CD4-positive, alpha-beta T cell treated with Interferon gamma for 1 hour (primary cell): Measurements from ENCODE around the gene FAXDC2.

Experiments used
- DNase-seq: peaks from one replicate; pipeline ENCODE4 v3.0.0-alpha.2; 2020

FAXDC2 gene, protein sequence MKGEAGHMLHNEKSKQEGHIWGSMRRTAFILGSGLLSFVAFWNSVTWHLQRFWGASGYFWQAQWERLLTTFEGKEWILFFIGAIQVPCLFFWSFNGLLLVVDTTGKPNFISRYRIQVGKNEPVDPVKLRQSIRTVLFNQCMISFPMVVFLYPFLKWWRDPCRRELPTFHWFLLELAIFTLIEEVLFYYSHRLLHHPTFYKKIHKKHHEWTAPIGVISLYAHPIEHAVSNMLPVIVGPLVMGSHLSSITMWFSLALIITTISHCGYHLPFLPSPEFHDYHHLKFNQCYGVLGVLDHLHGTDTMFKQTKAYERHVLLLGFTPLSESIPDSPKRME

GRCh38 chr5:154850255-154851062, at the start of gene FAXDC2:
Gene FAXDC2, minus strand, starts transcription at chr5:154850603. Its CDS starts 12,425 bp downstream, at chr5:154838178.
- no peak for DNase-seq

- DNase-seq, result no peak
These were observed 49.7 kb upstream of the FAXDC2 start for GRCh38 chr5:154900066-154900465.

DNA sequence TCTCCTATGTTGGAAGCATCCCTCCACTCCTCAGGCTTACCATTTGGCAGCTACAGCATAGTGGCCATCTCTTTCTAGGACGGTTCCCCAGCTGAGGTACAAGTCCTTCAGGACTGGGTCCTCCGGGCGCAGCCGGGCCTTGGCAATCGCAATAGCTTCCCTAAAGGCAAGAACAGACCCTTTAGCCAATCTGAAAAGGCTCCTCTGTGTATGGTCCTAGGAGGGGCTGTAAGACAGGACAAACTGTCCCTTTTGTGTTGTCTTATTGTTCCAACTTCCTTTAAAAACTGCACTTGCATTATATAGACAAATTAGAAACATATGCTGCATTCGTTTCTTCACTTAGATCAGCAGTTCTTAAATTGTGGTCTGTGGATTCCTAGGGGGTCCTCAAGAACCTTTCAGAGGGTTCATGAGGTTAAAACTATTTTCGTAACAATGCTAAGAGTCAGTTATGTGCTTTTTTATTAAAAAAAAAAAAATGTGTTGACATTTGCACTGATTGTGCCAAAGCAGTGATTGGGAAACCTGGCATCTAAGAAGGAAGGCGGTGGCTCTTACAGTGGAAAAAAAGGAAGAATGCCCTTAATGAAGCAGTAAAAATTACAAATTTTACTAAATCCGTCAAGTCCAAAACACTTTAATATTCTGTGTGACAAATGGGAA, 48.9 kb upstream of the FAXDC2 start:
- no peak for DNase-seq

DNA sequence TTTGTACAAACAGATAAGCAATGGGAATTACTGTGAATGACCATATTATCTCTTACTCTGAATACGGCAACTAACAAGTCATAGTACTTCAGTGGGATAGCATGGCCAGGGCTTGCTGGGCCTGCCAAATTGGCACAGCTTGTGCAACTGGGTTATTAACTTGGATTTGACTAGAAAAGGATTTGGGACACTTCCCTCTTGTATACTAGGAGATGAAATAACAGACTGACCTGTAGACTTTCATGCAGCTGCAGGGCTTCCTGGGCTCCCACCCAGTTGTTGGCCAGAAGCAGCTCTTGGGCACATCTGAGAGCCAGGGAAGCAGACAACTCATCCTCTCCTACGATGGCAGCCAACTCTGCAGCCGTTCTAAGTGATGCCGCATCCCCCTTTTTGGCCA, 47.8 kb upstream of the FAXDC2 start:
- DNase-seq, result no peak

GRCh38 chr5:154896562-154897165, 46.3 kb upstream of the FAXDC2 start:
- DNase-seq, result no peak

DNA sequence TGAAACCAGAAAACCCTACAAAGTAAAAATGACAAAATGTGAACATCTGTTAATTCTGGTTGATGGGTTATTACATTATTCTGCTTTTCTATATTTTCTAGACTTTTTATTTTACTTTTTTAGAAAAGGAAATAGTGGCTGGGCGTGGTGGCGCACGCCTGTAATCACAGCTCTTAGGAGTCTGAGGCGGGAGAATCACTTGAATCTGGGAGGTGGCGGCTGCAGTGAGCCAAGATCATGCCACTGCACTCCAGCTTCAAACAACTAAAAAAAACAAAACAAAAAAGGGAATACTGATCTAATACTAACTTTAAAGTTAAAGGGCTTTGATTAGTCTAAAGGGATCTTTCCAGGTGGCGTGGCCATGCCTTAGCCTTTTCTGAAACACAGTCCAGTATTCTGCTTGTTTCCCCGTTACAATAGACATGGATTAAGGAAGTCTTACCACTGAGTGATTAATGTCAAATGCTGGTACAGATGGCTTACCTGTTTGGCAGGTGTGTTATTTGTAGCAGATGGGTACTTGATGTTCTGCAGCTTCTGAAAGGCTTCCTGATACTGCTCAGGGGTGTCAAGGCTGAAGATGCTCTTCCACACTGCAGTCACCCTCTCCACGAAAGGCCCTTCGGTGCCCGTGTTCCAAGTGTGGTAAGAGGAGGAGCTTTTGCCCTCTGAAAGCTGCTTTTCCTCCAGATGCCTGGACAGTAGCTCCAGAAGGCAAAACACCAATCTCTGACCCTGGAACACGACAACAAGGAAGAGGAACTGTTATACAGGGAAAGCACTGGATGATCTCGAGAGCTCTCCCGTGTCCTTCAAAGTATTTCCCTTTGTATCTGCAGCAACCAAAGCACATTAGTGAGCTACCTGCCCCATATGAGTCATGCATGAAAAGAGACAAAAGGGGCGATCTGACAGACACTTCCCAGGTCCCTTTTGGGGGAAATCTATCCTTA, 45.5 kb upstream of the FAXDC2 start:
- DNase-seq, result no peak

DNA sequence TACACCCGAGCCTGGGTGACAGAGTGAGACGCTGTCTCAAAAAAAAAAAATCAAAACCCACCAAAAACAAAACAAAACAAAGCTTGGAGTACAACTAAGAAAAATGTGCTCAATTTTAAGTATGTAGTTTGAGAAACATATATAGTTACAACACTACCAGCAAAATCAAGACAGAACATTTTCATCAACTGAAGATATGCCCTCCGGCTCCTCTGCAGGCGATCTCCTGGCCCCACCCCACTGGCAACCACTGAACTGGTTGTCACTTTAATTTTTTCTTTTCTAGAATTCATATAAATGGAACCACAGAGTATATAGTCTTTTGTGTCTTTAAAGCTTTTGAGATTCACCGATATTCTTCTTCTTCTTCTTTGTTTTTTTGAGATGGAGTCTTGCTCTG, 43.0 kb upstream of the FAXDC2 start:
- DNase-seq, result no peak

DNA sequence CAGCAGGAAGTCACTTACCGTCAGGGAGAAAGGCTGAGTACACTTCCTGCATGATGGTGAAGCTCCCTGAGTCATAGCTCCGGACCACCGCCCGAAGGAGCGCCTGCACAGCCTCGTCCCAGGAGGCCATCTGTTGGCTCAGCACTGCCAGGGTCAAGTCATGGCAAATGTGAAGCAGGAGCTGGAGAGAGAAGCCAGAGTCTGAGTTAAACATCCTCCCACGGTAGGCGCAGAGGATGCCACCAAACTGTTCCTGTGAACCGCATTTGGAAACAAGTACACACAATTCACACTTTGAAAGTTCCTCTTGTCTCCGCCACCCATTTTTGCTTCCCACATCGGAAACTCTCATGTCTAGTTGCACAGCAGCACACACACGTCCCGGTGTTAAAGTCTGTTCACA, 42.0 kb upstream of the FAXDC2 start:
- DNase-seq, result no peak

- DNase-seq, result no peak
These were observed 35.0 kb upstream of the FAXDC2 start for GRCh38 chr5:154885439-154885838.

DNA sequence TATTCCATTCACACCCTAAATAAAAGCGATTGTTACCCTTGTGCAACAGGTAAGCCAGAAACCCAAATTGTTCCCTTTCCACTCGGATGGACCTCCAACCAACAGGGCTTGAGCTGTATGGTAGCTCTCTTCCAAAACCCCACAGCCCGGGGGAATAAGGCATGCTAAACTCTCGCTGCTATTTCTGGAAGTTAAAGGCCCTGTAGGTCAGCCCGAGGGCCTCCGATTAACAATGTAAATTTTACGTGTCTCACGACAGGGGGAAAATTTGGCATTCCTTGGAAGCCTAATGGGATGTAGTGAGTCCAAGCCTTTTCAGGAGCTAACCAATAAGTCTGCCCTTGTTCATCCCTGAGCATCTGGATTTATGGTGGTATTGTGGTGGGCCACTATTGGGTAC, 34.0 kb upstream of the FAXDC2 start:
- DNase-seq, result no peak

- DNase-seq, result no peak
These were observed 31.6 kb upstream of the FAXDC2 start for GRCh38 chr5:154881986-154882385.

GRCh38 chr5:154878642-154879335, 28.4 kb upstream of the FAXDC2 start:
- DNase-seq, result no peak

DNA sequence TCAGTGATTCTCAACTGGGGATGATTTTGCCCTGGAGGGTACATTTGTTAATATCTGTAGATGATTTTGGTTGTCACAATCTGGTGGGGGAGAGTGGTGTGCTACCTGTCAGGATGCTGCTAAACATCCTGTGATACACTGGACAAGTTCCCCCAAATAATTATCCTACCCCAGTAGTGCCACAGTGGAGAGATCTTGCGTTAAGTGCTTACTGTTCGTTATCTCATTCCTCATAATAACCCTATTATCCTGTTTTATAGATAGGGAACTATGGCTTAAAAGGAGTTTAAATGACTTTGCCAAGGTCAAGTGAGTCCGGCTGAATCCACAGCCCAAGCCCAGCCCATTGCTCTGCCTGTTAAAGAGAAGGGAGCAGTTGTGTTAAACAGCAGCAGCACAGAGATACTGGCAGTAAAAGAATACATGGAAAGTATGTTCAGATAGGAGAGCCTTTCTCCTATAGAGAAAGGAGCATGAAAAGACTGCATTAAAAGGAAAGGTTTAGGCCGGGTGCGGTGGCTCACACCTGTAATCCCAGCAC, 23.5 kb upstream of the FAXDC2 start:
- no peak for DNase-seq

DNA sequence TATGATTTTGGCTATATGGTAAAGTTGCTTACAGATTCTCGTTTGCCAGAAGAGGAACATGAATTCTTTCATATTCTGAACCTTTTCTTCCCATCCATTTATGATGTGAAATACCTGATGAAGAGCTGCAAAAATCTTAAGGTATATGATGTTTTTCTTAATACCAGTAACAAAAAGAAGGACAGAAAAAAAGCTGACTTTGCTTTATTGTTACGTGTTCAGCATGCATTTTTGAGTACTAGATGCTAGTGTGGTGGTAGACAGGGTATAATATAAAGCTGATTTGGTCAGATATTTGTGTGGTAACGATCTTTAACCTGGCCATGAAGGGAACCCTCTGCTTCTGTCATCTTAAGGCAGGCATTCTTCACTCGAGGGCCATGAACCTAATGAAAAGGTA, 21.3 kb upstream of the FAXDC2 start:
- no peak for DNase-seq

DNA sequence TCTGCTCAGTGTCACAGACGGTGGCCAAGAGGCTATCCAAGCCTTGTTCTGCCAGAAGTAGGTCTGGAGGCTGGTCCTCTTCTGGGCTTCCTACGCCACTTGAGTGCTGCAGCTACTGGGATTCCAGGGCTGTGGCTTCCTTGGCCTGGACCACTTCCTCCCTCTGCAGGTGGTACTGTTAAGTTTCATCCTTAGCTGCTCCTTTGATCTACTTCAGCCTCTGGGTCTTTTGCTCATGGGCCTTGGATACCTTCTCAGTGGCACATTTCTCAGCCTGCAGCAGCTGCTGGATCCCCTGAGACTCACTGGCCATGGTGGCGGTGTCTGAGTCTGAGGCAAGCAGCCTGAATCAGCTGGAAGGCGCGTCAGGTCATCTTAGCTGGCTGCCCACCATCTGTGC, 18.3 kb upstream of the FAXDC2 start:
- DNase-seq, result no peak

- DNase-seq, result no peak
These were observed 16.4 kb upstream of the FAXDC2 start for GRCh38 chr5:154866841-154867240.

- DNase-seq, result no peak
These were observed 15.2 kb upstream of the FAXDC2 start for GRCh38 chr5:154865466-154866184.

GRCh38 chr5:154863291-154864080, 13.1 kb upstream of the FAXDC2 start:
- no peak for DNase-seq

DNA sequence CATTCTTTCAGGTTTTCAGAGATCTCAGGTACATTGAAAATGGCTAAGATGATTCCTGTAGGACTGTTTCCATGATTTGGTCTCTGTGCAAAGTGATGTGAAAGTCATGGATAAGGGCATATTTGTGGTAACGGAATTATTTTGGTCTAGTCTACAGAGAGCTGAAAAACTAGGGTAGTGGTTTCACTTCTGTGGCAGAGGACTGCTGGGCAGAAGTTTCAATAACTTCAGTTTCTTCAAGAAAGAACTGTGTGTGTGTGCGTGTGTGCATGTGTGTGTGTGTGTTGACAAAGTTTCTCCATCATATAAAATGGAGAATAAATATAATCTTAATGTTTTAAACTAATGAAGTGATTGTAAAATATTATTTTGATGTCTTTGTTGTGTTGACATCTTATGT, 12.4 kb upstream of the FAXDC2 start:
- DNase-seq, result no peak

GRCh38 chr5:154861946-154862345, 11.5 kb upstream of the FAXDC2 start:
- no peak for DNase-seq
